Choroid plexus epithelial cell (primary cell): ENCODE measurements around the gene MEIS1.
"Not testable (repeated sequence)": the region's sequence is repeated elsewhere in the genome, so short reads cannot be mapped to it uniquely, and the experiment has no call there.

ENCODE experiments used
- DNase-seq: peaks from one replicate; pipeline ENCODE4 v3.0.0-alpha.2; 2010; ENCODE audit warnings: low read depth
- H3K4me3 ChIP-seq: 2 replicates; pipeline ENCODE4 v1.5.1; 2011; ENCODE audit warnings: low read depth, mild to moderate bottlenecking, control low read depth, low read length, moderate library complexity
- CTCF ChIP-seq: conservative IDR thresholded peaks from 2 replicates; pipeline ENCODE4 v1.5.1; 2011; ENCODE audit warnings: low read depth, mild to moderate bottlenecking, control low read depth, inconsistent platforms, low read length, moderate library complexity

MEIS1 gene

GRCh38 chr2:66481100-66481549 lies 46.2 kb downstream of the MEIS1 start:
- H3K4me3 ChIP-seq, result no peak overlapping the region
- TF ChIP-seq CTCF, result no peak
- peak; percentile 43 for DNase-seq

GRCh38 chr2:66485252-66485651 lies 50.3 kb downstream of the MEIS1 start:
- not testable (repeated sequence) for H3K4me3 ChIP-seq, DNase-seq

GRCh38 chr2:66488946-66489345 lies 54.0 kb downstream of the MEIS1 start:
- H3K4me3 ChIP-seq, result no peak overlapping the region
- DNase-seq, result no peak
- TF ChIP-seq CTCF, result no peak

- TF ChIP-seq CTCF, result no peak
- no peak overlapping the region for H3K4me3 ChIP-seq
- DNase-seq, result no peak
Measured at GRCh38 chr2:66489436-66489835, 54.5 kb downstream of the MEIS1 start.

GRCh38 chr2:66490588-66491001 lies 55.7 kb downstream of the MEIS1 start:
- DNase-seq, result peak; percentile 29
- no peak overlapping the region for H3K4me3 ChIP-seq
- TF ChIP-seq CTCF, result no peak

GRCh38 chr2:66494708-66495107 lies 59.8 kb downstream of the MEIS1 start:
- peak; percentile 59 for DNase-seq
- TF ChIP-seq CTCF, result no peak
- no peak overlapping the region for H3K4me3 ChIP-seq

GRCh38 chr2:66495788-66496640 lies 61.1 kb downstream of the MEIS1 start:
- peak; percentile 43 for TF ChIP-seq CTCF
- H3K4me3 ChIP-seq, result no peak overlapping the region
- DNase-seq, result peak; percentile 87
